ENCODE results near the gene AUTS2.

GRCh38 chr7:70590126-70590854 is 992.0 kb downstream of the AUTS2 start:
- no peak for TF ChIP-seq CTCF (optimal IDR thresholded peaks at IDR 0.05 in 1 of 3, IDR thresholded peaks at IDR 0.05 in 1 of 3, conservative IDR thresholded peaks at IDR 0.05 in 1 of 3; ENCODE audit: extremely low read depth in 1 of 3, insufficient read depth in 2 of 3, low read length in 3 of 3)
- TF ChIP-seq EZH2 (IDR thresholded peaks at IDR 0.05; ENCODE audit: low read length), result no peak
